Activated naive CD4-positive, alpha-beta T cell treated with anti-CD3 and anti-CD28 coated beads, Interleukin-2, amount 50 U/mL, for 72 hours (primary cell): ENCODE results near the gene SERPINA4. TPM values are rescaled to one million over a fixed set of nuclear protein-coding genes. Genes with fewer than 3 reads are reported as not detected.

Experiments used
- ATAC-seq, 2 donors: fragments of 150-1000 bp; cut with Tn5 transposase; 2 replicates each; pipeline ENCODE4 v1.10.0; 2021; ENCODE audit warnings: mild to moderate bottlenecking in 2 of 2, moderate library complexity in 2 of 2
- DNase-seq, 2 donors: peaks; one replicate each; pipeline ENCODE4 v3.0.0; 2021 to 2022; ENCODE audit warnings: low spot score in 2 of 2
- H3K27ac Mint-ChIP-seq, 2 donors: one replicate each; pipeline ENCODE4 v1.8.0; 2022; ENCODE audit warnings: mild to moderate bottlenecking in 2 of 2, mixed read lengths in 2 of 2
- H3K36me3 Mint-ChIP-seq, 2 donors: one replicate each; pipeline ENCODE4 v1.8.0; 2022; ENCODE audit warnings: mixed read lengths in 2 of 2
- H3K9me3 Mint-ChIP-seq, 2 donors: one replicate each; pipeline ENCODE4 v1.8.0; 2022; ENCODE audit warnings: mixed read lengths in 2 of 2
- total RNA-seq, 2 donors: library from RNA; stranded (reverse); gene quantifications; one replicate each; pipeline ENCODE4 v1.2.3, GENCODE V29; 2022

The SERPINA4 gene
- total RNA-seq, 2 donors from 2014 or later, result not detected

GRCh38 chr14:94614802-94615201 lies 53.6 kb downstream of the SERPINA4 start:
- DNase-seq (no peak), ATAC-seq (no peak)
- Mint-ChIP-seq H3K27ac (no peak overlapping the region), H3K9me3 (peaks cover 0 to 27% of the 10 kb centered on the region in 2 donors), H3K36me3 (peaks cover 0 to 27% of the 10 kb centered on the region in 2 donors)

- no peak overlapping the region for H3K27ac Mint-ChIP-seq
- DNase-seq, result no peak
- peaks cover 0 to 31% of the 10 kb centered on the region in 2 donors for H3K9me3 Mint-ChIP-seq
- no peak for ATAC-seq
- peaks cover 0 to 27% of the 10 kb centered on the region in 2 donors for H3K36me3 Mint-ChIP-seq
Measured at GRCh38 chr14:94615254-94615653, 54.0 kb downstream of the SERPINA4 start.

- H3K9me3 Mint-ChIP-seq, result peaks cover 0 to 31% of the 10 kb centered on the region in 2 donors
- ATAC-seq (no peak), DNase-seq (no peak)
- H3K27ac Mint-ChIP-seq, result no peak overlapping the region
- H3K36me3 Mint-ChIP-seq, result peaks cover 0 to 27% of the 10 kb centered on the region in 2 donors
Measured at GRCh38 chr14:94615823-94616570, 54.8 kb downstream of the SERPINA4 start.

GRCh38 chr14:94617366-94617941 lies 56.2 kb downstream of the SERPINA4 start:
- Mint-ChIP-seq H3K9me3 (peaks cover 0 to 31% of the 10 kb centered on the region in 2 donors), H3K36me3 (peaks cover 0 to 27% of the 10 kb centered on the region in 2 donors), H3K27ac (no peak overlapping the region)
- DNase-seq (no peak), ATAC-seq (no peak)

GRCh38 chr14:94617988-94618822 lies 57.0 kb downstream of the SERPINA4 start:
- H3K9me3 Mint-ChIP-seq, result peaks cover 0 to 31% of the 10 kb centered on the region in 2 donors

GRCh38 chr14:94619297-94619696 lies 58.1 kb downstream of the SERPINA4 start:
- ATAC-seq, result no peak
- no peak for DNase-seq
- Mint-ChIP-seq H3K27ac (no peak overlapping the region), H3K9me3 (peaks cover 0 to 31% of the 10 kb centered on the region in 2 donors), H3K36me3 (peaks cover 0 to 27% of the 10 kb centered on the region in 2 donors)

More at GRCh38 chr14:94617988-94618822, 57.0 kb downstream of the SERPINA4 start:
- ATAC-seq (no peak), DNase-seq (no peak)
- H3K27ac Mint-ChIP-seq, result no peak overlapping the region
- H3K36me3 Mint-ChIP-seq, result peaks cover 0 to 27% of the 10 kb centered on the region in 2 donors

Other genes with a start within 250 kb of the SERPINA4 start
- gene SERPINA6, start 238.1 kb upstream of the SERPINA4 start, total RNA-seq, result not detected
- gene SERPINA2, start 194.7 kb upstream of the SERPINA4 start, total RNA-seq, result not detected
- gene SERPINA1, start 172.8 kb upstream of the SERPINA4 start, total RNA-seq, result 10 to 100 TPM in 1 of 2 donors, 1 to 10 TPM in 1; 1.5 to 29.9 TPM
- gene SERPINA11, start 108.6 kb upstream of the SERPINA4 start, total RNA-seq, result not detected
- not detected for gene SERPINA9, start 85.2 kb upstream of the SERPINA4 start, total RNA-seq
- gene SERPINA12, start 52.0 kb upstream of the SERPINA4 start, total RNA-seq, result not detected
- gene SERPINA5, start 20.0 kb downstream of the SERPINA4 start, total RNA-seq, result not detected
- gene SERPINA3, start 50.9 kb downstream of the SERPINA4 start, total RNA-seq, result not detected
- gene GSC, start 208.7 kb downstream of the SERPINA4 start, total RNA-seq, result not detected